ENCODE measurements around the gene SLC28A2.

SLC28A2 gene
- 0 to 0.11 (median 0) reads per million in 9 experiments for total RNA-seq

- Mint-ChIP-seq H3K9me3 (no peaks in the 10 kb centered on the region), H3K4me3 (no peak within 1 kb of the TSS), H3K36me3 (ENCODE audit: insufficient read depth) (no peaks in the 10 kb centered on the region), H3K4me1 (ENCODE audit: low read depth in 2 of 2) (no peaks in the 10 kb centered on the region), H3K27ac (no peak within 1 kb of the TSS), H3K27me3 (peaks cover 0 to 6% of the 10 kb centered on the region in 2 donors)
- DNase-seq (no peak), ATAC-seq (replicated peaks) (no peak)
Measured at GRCh38 chr15:45251888-45252287, at the start of gene SLC28A2. TSS of gene SLC28A2 (plus strand) at chr15:45252234. CDS start at chr15:45253216, 982 bp downstream.

- no peak overlapping the region for H3K27ac Mint-ChIP-seq
- H3K4me3 Mint-ChIP-seq = no peak overlapping the region
- DNase-seq (no peak), ATAC-seq (replicated peaks) (no peak)
- H3K36me3 Mint-ChIP-seq (ENCODE audit: insufficient read depth) = no peaks in the 10 kb centered on the region
- no peaks in the 10 kb centered on the region for H3K9me3 Mint-ChIP-seq
- H3K27me3 Mint-ChIP-seq = peaks cover 16 to 28% of the 10 kb centered on the region in 2 donors
- H3K4me1 Mint-ChIP-seq (ENCODE audit: low read depth in 2 of 2) = peaks cover 14 to 20% of the 10 kb centered on the region in 2 donors
Measured at GRCh38 chr15:45203182-45203581, 48.9 kb upstream of the SLC28A2 start.

- Mint-ChIP-seq H3K9me3 (no peaks in the 10 kb centered on the region), H3K27me3 (peaks cover 24 to 26% of the 10 kb centered on the region in 2 donors), H3K36me3 (ENCODE audit: insufficient read depth) (no peaks in the 10 kb centered on the region), H3K4me1 (ENCODE audit: low read depth in 2 of 2) (peaks cover 0 to 5% of the 10 kb centered on the region in 2 donors), H3K27ac (no peak overlapping the region), H3K4me3 (no peak overlapping the region)
- peak; percentile 7 for ATAC-seq (replicated peaks)
- DNase-seq = peak; percentile 51 to 55 (median 52)
Measured at GRCh38 chr15:45205192-45205591, 46.8 kb upstream of the SLC28A2 start.

- no peak overlapping the region for H3K4me3 Mint-ChIP-seq
- no peaks in the 10 kb centered on the region for H3K9me3 Mint-ChIP-seq
- no peaks in the 10 kb centered on the region for H3K4me1 Mint-ChIP-seq (ENCODE audit: low read depth in 2 of 2)
- H3K27ac Mint-ChIP-seq = no peak overlapping the region
- DNase-seq (no peak), ATAC-seq (replicated peaks) (no peak)
- H3K27me3 Mint-ChIP-seq = peaks cover 12 to 13% of the 10 kb centered on the region in 2 donors
- no peaks in the 10 kb centered on the region for H3K36me3 Mint-ChIP-seq (ENCODE audit: insufficient read depth)
Measured at GRCh38 chr15:45212493-45212892, 39.5 kb upstream of the SLC28A2 start.

GRCh38 chr15:45221053-45221599, 30.9 kb upstream of the SLC28A2 start:
- ATAC-seq (replicated peaks) = no peak
- Mint-ChIP-seq H3K4me3 (no peak overlapping the region), H3K4me1 (ENCODE audit: low read depth in 2 of 2) (no peaks in the 10 kb centered on the region), H3K27me3 (peaks cover 57 to 69% of the 10 kb centered on the region in 2 donors), H3K27ac (no peak overlapping the region), H3K36me3 (ENCODE audit: insufficient read depth) (peaks cover 2% of the 10 kb centered on the region), H3K9me3 (no peaks in the 10 kb centered on the region)
- DNase-seq = no peak

GRCh38 chr15:45221967-45222366, 30.1 kb upstream of the SLC28A2 start:
- Mint-ChIP-seq H3K9me3 (no peaks in the 10 kb centered on the region), H3K36me3 (ENCODE audit: insufficient read depth) (peaks cover 2% of the 10 kb centered on the region), H3K4me1 (ENCODE audit: low read depth in 2 of 2) (no peaks in the 10 kb centered on the region), H3K27ac (no peak overlapping the region), H3K27me3 (peaks cover 64 to 73% of the 10 kb centered on the region in 2 donors), H3K4me3 (no peak overlapping the region)
- no peak for DNase-seq
- no peak for ATAC-seq (replicated peaks)

GRCh38 chr15:45224621-45225217, 27.3 kb upstream of the SLC28A2 start:
- Mint-ChIP-seq H3K4me1 (ENCODE audit: low read depth in 2 of 2) (no peaks in the 10 kb centered on the region), H3K27me3 (peaks cover 64 to 77% of the 10 kb centered on the region in 2 donors), H3K27ac (no peak overlapping the region)

GRCh38 chr15:45225506-45226273, 26.3 kb upstream of the SLC28A2 start:
- Mint-ChIP-seq H3K4me1 (ENCODE audit: low read depth in 2 of 2) (no peaks in the 10 kb centered on the region), H3K36me3 (ENCODE audit: insufficient read depth) (no peaks in the 10 kb centered on the region), H3K27me3 (peaks cover 61 to 67% of the 10 kb centered on the region in 2 donors), H3K27ac (no peak overlapping the region), H3K9me3 (no peaks in the 10 kb centered on the region), H3K4me3 (no peak overlapping the region)
- no peak for ATAC-seq (replicated peaks)
- DNase-seq = no peak

More at GRCh38 chr15:45224621-45225217, 27.3 kb upstream of the SLC28A2 start:
- Mint-ChIP-seq H3K9me3 (no peaks in the 10 kb centered on the region), H3K4me3 (no peak overlapping the region), H3K36me3 (ENCODE audit: insufficient read depth) (peaks cover 2% of the 10 kb centered on the region)
- DNase-seq (no peak), ATAC-seq (replicated peaks) (no peak)

- no peak for ATAC-seq (replicated peaks)
- no peak for DNase-seq
- Mint-ChIP-seq H3K4me1 (ENCODE audit: low read depth in 2 of 2) (no peaks in the 10 kb centered on the region), H3K4me3 (no peak overlapping the region), H3K27ac (no peak overlapping the region), H3K27me3 (peaks cover 39 to 52% of the 10 kb centered on the region in 2 donors), H3K9me3 (no peaks in the 10 kb centered on the region), H3K36me3 (ENCODE audit: insufficient read depth) (no peaks in the 10 kb centered on the region)
Measured at GRCh38 chr15:45228931-45229330, 23.1 kb upstream of the SLC28A2 start.

- H3K27ac Mint-ChIP-seq = no peak overlapping the region
- peaks cover 2 to 12% of the 10 kb centered on the region in 2 donors for H3K9me3 Mint-ChIP-seq
- H3K4me1 Mint-ChIP-seq (ENCODE audit: low read depth in 2 of 2) = no peaks in the 10 kb centered on the region
- no peaks in the 10 kb centered on the region for H3K36me3 Mint-ChIP-seq (ENCODE audit: insufficient read depth)
- ATAC-seq (replicated peaks) (no peak), DNase-seq (no peak)
- H3K27me3 Mint-ChIP-seq = peaks cover 24 to 37% of the 10 kb centered on the region in 2 donors
- no peak overlapping the region for H3K4me3 Mint-ChIP-seq
Measured at GRCh38 chr15:45230245-45230965, 21.6 kb upstream of the SLC28A2 start.

GRCh38 chr15:45231132-45231531, 20.9 kb upstream of the SLC28A2 start:
- peaks cover 23 to 30% of the 10 kb centered on the region in 2 donors for H3K27me3 Mint-ChIP-seq
- DNase-seq (no peak), ATAC-seq (replicated peaks) (no peak)
- peaks cover 2 to 15% of the 10 kb centered on the region in 2 donors for H3K9me3 Mint-ChIP-seq
- H3K4me3 Mint-ChIP-seq = no peak overlapping the region
- no peaks in the 10 kb centered on the region for H3K4me1 Mint-ChIP-seq (ENCODE audit: low read depth in 2 of 2)
- no peak overlapping the region for H3K27ac Mint-ChIP-seq
- H3K36me3 Mint-ChIP-seq (ENCODE audit: insufficient read depth) = no peaks in the 10 kb centered on the region

GRCh38 chr15:45231864-45232562, 20.0 kb upstream of the SLC28A2 start:
- peaks cover 4 to 15% of the 10 kb centered on the region in 2 donors for H3K9me3 Mint-ChIP-seq
- H3K27ac Mint-ChIP-seq = no peak overlapping the region

More at GRCh38 chr15:45231864-45232562, 20.0 kb upstream of the SLC28A2 start:
- Mint-ChIP-seq H3K36me3 (ENCODE audit: insufficient read depth) (no peaks in the 10 kb centered on the region), H3K4me1 (ENCODE audit: low read depth in 2 of 2) (no peaks in the 10 kb centered on the region), H3K27me3 (peaks cover 18 to 26% of the 10 kb centered on the region in 2 donors), H3K4me3 (no peak overlapping the region)
- no peak for DNase-seq
- no peak for ATAC-seq (replicated peaks)
